HG02840 (cell line): Measurements from ENCODE around the gene MTHFD1L.

ENCODE experiments used
- ATAC-seq: cut with Tn5 transposase; IDR thresholded peaks from one replicate; pipeline ENCODE4 v1.9.1; 2021; ENCODE audit warnings: mild to moderate bottlenecking, moderate library complexity, moderate number of reproducible peaks; ENCODE audit not compliant: unreplicated experiment, low FRiP score

MTHFD1L gene

DNA sequence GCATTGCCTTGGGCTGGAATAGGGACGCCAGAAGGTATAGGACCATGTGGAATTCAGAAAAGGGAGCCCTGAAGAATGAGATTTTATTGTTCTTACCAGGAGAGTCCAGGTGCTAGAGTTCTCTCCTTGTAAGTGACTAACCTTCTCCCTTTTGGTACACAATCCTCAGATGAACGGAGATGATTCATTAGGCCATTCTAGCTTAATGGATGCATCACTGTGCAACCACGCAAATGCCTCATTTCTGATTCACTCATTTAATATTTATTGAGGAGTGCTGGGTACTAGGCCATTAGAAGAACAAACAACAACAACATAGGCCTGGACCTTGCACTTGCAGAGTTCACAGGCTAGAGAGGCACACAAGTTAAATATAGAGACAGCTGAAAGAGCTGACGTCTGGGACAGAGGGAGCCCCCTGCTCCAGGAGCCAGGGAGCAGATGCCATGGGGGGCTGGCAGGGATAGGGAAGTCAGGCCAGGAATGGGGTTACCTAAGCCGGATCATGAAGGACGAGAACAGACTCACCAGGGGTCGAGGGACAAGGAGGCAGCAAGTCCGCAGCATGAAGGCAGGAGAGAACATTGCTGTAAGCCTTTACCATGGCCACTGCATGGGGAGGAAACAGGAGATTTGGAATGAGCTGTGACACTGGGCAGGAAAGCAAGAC lies 194.7 kb downstream of the MTHFD1L start:
- no peak for ATAC-seq

DNA sequence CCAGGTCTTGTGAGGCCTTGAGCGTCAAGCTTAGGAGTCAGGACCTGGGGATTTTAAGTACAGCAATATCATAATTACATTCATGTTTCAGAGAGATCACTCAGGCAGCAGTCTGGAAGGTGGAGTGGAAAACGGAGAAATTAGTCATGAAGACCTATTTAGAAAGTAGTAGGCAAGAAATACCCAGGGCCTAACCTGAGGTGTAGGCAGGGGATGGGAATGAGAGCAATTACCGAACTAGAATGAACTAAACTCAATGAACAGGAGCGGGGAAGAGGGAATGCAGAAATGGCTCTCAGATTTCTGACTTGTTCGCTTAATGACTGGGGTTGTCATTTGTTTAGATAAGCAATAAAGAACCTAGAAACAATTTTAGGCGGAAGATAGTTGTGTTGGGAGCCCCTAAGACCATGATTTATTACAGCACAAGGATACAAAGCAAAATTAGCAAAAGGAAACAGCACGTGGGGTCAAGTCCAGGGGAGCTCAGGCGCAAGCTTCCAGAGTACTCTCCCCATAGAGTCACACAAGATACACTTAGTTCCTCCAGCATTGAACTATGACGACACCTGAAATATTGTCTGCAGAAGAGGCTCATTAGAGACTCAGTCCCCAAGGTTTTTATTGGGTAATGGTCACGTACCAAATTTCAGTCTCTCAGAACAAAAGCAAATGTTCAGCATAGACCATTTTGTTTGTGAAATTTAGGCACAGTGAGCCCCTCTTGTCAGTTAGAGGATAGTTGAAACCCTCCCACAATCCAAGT lies 195.4 kb downstream of the MTHFD1L start:
- ATAC-seq, result no peak

DNA sequence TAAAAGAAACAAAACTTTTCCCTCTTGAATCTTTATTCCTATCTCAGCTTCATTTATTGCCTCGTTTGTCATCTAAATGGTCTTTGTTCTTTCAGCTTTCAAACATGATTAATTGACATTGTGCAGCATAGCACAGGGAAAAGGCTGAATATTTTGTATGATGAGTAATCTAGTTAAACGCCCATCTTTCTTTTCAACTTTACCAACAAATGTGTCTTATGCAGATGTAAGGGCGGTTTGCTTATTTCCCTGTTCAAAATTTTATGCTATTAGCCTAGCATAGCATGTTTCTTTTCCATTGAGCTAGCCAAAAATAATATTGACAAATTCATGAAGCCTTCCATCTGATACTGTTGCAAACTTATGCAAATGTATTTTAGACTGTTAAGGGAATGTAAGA lies 197.8 kb downstream of the MTHFD1L start:
- ATAC-seq, result no peak

DNA sequence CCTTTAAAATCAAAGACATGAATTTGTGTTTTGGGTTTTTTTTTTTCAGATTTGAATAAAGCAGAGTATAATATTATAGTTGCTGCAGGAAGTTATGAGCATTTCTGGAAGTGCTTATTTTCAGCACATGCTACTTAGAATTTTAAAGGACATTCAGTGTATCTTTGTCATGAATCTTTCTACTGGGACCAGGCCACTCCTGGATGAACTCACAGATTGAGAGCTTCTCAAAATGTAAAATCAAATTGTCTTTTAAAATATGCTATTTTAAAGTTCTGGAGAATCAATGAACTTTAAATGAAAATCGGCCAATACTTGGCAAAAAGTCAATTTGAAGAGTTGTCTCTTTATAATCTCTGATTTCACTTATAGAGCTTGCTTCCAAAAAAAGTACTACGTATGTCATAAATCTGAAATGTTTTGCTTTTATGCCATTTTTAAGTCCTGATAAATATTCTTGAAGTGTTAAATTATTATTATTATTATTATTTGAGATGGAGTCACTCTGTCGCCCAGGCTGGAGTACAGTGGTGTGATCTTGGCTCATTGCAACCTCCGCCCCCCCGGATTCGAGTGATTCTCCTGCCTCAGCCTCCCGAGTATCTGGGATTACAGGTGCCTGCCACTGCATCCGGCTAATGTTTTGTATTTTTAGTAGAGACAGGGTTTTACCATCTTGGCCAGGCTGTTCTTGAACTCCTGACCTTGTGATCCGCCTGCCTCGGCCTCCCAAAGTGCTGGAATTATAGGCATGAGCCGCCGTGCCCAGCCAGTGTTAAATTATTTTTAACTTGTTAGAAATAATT lies 198.5 kb downstream of the MTHFD1L start:
- no peak for ATAC-seq

DNA sequence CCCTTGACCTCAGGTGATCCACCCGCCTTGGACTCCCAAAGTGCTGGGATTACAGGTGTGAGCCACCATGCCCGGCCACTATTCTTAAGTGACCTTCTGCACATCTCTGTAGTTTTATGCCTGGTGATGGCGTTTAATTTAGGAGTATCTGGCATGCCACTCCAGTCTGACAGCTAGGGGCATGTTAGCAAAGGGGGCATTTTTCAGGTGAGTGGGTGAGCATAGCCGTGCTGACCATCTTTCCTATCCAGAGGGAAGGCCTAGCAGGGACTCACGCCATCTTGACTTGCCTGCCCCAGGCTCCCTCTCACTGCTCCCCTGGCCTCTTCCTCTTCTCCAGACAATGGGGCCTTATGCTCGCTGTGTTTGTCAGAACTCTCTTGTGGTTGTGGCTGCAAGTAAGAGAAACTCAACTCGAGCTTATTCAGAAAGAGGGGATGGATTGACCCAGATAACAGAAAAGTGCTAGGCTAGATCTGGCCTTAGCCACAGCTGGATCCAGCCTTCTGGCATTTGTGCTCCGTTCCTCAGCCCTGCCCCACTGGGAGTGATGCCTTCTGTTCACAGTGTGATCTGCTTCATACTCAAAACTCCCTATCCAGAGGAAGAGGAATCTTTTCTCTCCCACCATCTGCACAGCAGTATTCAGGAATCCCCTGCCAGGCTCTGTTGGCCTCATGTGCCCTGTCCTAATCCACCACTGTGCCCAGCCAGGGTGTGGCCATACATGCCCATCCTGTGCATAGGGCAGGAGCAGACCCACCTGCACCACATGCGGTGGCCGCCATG lies 199.7 kb downstream of the MTHFD1L start:
- ATAC-seq, result no peak

DNA sequence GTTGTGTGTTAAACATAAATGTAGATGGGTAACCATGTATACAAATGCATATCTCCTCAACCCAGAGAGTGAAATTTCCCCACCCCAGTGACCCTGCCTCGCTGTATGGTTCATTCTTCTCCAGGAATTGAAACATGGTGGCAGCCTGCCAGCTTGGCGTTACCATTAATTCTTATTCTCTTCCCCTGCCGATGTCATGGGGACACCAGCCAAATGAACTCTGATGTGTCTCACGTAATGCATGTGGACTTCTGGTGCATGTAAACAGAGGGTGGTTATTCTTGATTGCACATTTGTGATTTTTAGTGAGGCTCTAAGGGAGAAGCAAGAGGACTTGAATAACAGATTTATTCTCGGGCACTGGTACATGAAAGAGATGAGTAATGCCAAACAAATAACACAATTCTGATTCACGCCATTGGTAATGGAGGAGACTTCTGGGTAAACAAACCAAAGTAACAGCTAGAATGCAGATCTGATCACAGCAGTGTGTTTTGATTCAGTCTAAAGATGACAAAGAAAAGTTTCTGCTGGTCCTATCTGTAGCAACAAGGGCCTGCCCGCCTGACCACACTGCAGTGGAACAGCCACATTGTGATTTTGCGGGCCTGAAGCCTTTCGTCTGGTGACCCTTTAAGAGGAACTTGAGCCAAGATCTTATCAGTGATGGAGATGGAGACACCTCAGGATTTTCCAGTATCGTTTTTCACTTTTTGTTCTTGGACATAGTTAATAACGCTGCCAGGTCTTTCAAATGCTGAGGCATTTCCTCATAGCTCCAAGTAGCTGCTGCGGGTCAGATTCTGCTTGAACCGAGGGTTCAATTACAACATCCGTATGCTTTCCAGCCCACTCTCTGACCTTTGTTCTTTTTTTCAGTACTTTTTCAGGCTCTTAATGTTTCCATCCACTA lies 202.4 kb downstream of the MTHFD1L start:
- ATAC-seq, result no peak

DNA sequence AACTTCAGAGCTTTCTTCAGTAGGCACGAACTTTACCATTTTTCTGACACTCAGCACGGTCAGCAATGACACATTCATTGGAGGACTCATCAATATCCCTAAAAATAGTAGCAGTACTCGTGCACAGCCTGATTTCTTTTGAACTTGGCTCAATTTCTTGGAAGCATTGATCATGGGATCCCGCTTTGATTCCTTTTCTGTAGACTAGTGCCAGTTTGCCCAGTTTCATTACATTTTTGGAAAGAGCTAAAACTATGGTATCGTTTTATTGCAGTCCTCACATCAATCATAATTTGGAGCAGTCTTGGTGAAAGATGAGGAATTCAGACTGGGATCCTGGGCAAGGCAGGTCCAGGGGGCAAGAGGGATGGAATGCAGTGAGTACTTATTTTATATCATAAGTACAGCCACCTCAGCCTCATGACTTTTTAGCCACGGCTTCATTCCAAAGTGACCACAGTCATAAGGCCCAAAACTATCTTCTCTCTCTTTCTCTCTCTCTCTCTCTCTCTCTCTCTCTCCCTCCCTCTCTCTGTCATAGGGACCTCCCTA lies 203.3 kb downstream of the MTHFD1L start:
- no peak for ATAC-seq

DNA sequence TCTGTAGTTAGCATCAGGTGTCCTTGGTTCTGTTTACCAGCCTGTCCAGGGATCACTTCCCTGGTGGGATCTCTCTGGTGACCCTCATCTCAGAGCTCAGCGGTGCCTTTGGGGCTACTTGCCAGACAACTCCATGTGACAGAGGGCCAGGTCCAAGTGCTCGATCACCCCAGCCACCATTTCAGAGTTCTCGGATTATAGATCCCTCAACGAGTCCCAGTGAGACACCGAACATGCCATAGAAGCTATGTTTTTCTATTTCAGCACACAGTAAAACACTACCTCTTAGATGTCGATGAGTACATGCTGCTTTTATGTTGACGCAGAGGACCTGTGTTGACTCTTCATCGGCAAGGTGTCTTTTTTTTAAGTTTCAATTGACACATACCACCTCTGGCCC lies 204.1 kb downstream of the MTHFD1L start:
- no peak for ATAC-seq

DNA sequence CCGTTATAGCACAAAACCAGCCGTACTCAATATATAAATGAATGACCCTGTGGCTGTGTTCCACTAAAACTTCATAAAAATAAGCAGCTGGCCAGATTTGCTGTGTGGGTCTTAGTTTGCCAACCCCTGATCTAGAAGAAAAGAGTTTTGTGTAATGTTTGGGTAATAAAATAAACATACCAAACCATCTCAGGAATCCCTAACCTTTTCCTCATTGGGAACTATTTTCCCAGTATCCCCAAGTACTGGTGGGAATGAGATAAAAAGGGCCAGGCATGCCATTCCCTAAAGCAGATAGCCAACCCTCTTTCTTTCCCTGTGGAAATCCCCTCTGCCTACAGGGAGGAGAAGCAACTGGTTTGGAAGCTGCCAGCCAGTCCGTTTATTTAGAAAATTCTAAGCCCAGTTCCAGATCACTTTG lies 205.1 kb downstream of the MTHFD1L start:
- no peak for ATAC-seq

DNA sequence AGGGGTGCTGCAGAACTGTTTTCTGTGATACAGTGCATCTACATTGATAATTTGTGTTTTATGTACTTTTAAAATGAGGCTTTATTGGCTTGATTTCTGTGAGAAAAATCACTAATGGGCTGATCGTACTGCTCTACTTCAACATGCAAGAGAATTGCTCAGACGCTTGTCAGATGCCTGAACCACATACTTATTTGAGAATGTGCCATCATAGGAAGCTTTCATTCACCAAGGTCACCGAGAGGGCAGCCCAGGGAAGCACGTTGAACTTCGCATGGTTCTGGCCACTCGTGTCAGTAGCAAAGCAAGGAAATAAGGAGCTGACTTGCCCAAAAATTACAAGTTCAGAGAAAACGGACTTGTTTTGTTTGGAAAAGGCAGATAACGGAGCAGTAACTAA lies 205.8 kb downstream of the MTHFD1L start:
- no peak for ATAC-seq

DNA sequence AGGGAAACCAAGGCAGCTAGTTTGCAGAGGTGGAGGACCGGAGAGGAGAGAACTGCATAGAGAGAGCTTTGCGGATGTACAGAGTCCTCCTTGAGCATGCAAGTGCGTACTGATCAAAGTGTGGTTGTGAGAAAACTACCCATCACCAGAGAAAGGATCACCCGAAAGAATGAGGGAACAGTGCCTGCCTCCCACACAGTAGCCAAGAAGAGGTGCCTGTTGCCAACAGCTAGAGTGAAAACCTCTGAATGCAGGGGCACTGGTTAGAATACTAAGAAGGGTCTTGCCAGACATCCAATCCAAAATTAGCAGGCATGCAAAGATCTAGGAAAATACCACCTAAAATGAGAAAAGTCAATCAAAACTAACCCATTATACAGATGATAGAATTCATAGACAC lies 207.6 kb downstream of the MTHFD1L start:
- no peak for ATAC-seq

DNA sequence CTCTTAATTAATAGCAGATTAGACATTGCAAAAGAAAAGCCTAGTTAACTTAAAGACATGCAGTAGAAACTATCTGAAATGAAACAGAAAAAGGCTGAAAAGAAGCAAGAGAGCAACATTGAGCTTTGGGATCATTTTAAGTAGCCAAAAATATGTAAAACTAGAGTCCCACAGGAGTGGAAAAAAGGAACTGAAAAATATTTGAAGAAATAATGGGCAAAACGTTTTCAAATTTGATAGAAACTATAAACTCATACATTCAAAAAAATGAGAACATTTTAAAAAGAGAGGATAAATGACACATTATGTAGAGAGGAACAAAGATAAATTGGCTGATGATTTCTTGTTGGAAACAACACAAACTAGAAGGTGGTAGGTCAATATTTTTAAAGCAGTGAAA lies 208.2 kb downstream of the MTHFD1L start:
- no peak for ATAC-seq

DNA sequence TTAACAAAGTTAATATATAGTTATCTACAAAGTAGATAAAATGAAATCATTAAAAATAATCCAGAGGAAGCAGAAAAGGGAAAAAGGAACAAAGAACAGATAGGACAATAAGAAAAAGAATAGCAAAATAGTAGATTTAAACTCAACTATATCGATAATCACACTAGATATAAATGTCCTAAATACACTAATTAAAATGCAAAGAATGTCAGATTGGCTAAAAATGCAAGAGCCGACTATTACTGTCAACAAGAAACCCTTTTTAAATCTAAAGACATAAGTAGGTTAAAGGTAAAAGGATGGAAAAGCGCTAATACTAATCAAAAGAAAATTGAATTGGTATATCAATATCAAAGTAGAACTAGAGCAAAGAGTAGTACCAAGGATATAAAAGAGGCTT lies 209.5 kb downstream of the MTHFD1L start:
- no peak for ATAC-seq

DNA sequence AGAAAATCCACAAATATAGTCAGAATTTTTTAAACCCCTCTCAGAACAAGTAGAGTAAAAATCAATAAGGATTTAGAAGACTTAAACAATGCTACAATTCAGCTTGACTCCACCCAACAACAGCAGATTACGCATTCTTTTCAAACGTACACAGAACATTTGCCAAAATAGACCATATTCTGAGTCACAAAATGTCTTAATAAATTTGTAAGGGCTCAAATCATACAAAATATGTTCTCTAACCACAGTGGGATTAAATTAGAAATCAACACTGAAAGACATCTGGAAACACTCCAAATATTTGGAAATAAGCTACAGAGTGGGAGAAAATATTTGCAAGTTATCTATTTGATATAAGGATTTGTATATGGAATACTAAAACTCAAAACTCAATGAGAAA lies 210.0 kb downstream of the MTHFD1L start:
- no peak for ATAC-seq

DNA sequence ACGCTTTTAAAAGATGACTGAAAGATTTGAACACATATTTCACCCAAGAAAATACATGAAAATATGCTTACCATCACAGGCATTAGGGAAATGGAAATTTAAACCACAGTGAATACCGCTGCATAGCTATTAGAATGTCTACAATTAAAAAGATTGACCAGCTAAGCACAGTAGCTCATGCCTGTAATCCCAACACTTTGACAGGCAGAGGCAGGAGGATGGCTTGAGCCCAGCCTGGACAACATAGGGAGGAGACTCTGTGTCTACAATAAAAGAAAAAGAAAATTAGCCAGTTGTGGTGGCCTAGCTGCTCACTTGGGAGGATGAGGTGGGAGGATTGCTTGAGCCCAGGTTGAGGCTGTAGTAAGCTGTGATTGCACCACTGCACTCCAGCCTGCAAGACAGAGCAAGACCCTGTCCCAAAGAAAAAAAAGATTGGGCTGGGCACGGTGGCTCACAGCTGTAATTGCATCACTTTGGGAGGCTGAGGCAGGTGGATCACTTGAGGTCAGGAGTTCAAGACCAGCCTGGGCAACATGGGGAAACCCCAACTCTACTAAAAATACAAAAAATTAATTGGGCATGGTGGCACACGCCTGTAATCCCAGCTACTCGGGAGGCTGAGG lies 210.5 kb downstream of the MTHFD1L start:
- no peak for ATAC-seq

DNA sequence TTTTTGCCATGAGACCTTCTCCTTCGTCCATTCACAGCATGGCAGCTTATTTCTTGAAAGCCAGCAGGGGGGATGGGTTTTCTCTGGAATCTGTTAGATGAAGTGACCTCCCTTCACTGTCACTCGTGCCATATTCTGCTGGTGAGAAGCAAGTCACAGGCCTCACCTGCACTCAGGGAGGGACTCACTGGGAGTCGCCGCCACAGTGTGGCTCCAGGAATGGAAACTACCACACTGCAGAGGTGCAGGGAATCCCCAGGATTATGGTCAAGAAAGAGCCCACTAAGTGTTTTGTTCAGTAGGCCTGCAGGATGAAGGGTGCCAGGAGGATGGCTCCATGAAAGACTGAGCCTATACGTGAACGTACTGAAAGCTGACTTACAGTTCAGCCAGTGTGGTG lies 213.2 kb downstream of the MTHFD1L start:
- ATAC-seq, result no peak

DNA sequence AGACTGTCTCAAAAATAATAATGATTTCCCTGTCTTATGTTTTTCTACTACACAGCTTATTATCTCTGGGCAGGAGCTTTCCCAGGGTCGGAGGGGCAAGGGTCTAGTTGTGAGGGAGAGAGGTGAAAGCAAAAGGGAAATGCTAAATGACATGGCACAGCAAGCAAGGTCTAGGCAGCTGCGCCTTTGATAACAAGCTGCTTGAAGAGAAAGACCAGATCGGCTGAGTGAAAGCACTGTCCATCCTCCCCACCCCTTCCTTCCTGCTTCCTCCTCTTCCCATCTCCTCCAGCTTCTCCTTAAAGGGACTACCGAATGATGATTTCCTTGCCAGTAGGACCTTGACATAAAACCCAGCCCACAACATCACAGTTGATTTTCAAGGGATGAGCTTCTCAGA lies 216.2 kb downstream of the MTHFD1L start:
- ATAC-seq, result no peak

DNA sequence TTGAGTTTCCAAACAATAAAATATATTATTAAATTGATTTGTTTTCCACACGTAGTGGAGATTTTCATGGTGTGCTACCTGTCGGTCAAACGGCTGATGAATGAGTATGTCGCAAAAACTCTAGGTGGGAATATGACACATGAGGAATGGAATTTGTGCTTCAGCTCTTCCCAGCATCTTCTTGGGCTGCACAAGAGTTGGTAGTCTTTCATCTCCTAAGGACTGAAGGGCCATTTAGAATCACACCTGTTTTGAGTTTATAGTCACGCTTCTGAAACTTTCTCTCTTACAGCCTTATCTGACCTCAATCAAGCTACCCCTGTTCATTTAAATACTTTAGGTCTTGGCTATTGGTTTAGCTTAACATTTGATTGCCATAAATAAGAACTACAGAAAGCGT lies 216.6 kb downstream of the MTHFD1L start:
- no peak for ATAC-seq

DNA sequence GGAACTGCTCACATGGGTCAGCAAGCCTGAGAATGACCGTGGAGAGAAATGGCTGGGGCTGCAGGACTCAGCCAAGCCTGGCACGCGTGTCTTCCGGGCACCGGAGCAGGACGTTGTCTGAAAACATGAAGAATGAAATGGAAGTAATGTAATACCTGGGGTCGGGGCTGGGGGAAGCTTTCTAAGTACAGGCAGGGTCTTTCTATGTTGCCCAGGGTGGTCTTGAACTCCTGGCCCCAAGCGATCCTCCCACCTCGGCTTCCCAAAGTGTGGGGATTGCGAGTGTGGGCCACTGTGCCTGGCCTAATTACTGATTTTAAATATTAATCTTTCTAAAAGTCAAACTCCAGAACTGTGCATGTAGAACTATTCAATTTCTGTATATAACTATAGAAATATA lies 218.8 kb downstream of the MTHFD1L start:
- ATAC-seq, result no peak
